SK-N-SH treated with all-trans-retinoic acid at 6 μM for 48 hours (cell line): ENCODE data around the gene FOXE3.

Source experiments
- ATAC-seq: fragments of 200-7000 bp; cut with Tn5 transposase; 3 replicates; pipeline ENCODE4 v1.9.1; 2020; ENCODE audit warnings: mild to moderate bottlenecking, moderate library complexity
- ARNTL ChIP-seq: fragments of 450-650 bp; formaldehyde crosslinking; IDR thresholded peaks from 2 replicates; pipeline ENCODE4 v1.5.0; 2020; ENCODE audit warnings: low read depth, mild to moderate bottlenecking, moderate library complexity, borderline replicate concordance
- BACH2 ChIP-seq: fragments of 250-450 bp; sonication (Bioruptor Pico); IDR thresholded peaks from 2 replicates; pipeline ENCODE4 v1.9.0; 2021; ENCODE audit warnings: mild to moderate bottlenecking, borderline replicate concordance
- CSDC2 ChIP-seq: fragments of 250-450 bp; sonication (Bioruptor Pico); IDR thresholded peaks from 2 replicates; pipeline ENCODE4 v1.5.0; 2020; ENCODE audit warnings: mild to moderate bottlenecking, moderate library complexity
- CSRNP3 ChIP-seq: fragments of 250-450 bp; sonication (Bioruptor Pico); IDR thresholded peaks from 2 replicates; pipeline ENCODE4 v1.5.1; 2021; ENCODE audit warnings: mild to moderate bottlenecking, moderate library complexity
- GLIS3 ChIP-seq: fragments of 250-450 bp; sonication (Bioruptor Pico); IDR thresholded peaks from 2 replicates; pipeline ENCODE4 v1.5.0; 2020; ENCODE audit warnings: mild to moderate bottlenecking, moderate library complexity
- ISL1 ChIP-seq: fragments of 250-450 bp; sonication (Bioruptor Pico); IDR thresholded peaks from 2 replicates; pipeline ENCODE4 v2.1.2; 2022; ENCODE audit warnings: mild to moderate bottlenecking, moderate library complexity
- OSR1 ChIP-seq: fragments of 250-450 bp; sonication (Bioruptor Pico); IDR thresholded peaks from 2 replicates; pipeline ENCODE4 v1.8.0; 2022; ENCODE audit warnings: moderate library complexity, mild to moderate bottlenecking, inconsistent platforms
- PATZ1 ChIP-seq: fragments of 250-450 bp; sonication (Bioruptor Pico); IDR thresholded peaks from 2 replicates; pipeline ENCODE4 v1.8.0; 2020; ENCODE audit warnings: mild to moderate bottlenecking, moderate library complexity, borderline replicate concordance
- TCF4 ChIP-seq: fragments of 250-450 bp; sonication (Bioruptor Pico); IDR thresholded peaks from 2 replicates; pipeline ENCODE4 v1.8.0; 2021; ENCODE audit warnings: mild to moderate bottlenecking, moderate library complexity, borderline replicate concordance
- TOX ChIP-seq: fragments of 250-450 bp; sonication (Bioruptor Pico); IDR thresholded peaks from 2 replicates; pipeline ENCODE4 v1.8.0; 2021; ENCODE audit warnings: mild to moderate bottlenecking, moderate library complexity, borderline replicate concordance
- TSHZ2 ChIP-seq: fragments of 250-450 bp; sonication (Bioruptor Pico); IDR thresholded peaks from 2 replicates; pipeline ENCODE4 v1.5.0; 2020; ENCODE audit warnings: mild to moderate bottlenecking, moderate library complexity
- ZC3H10 ChIP-seq: fragments of 250-450 bp; sonication (Bioruptor Pico); IDR thresholded peaks from 2 replicates; pipeline ENCODE4 v1.5.1; 2021; ENCODE audit warnings: mild to moderate bottlenecking, moderate library complexity
- ZFP3 ChIP-seq: fragments of 250-450 bp; sonication (Bioruptor Pico); IDR thresholded peaks from 2 replicates; pipeline ENCODE4 v1.5.0; 2020; ENCODE audit warnings: mild to moderate bottlenecking, moderate library complexity
- ZFP30 ChIP-seq: fragments of 450-650 bp; formaldehyde crosslinking; IDR thresholded peaks from 2 replicates; pipeline ENCODE4 v1.5.0; 2022; ENCODE audit warnings: mild to moderate bottlenecking, moderate library complexity
- ZNF565 ChIP-seq: fragments of 450-650 bp; formaldehyde crosslinking; conservative IDR thresholded peaks from 2 replicates; pipeline ENCODE4 v1.5.0; 2020; ENCODE audit warnings: low read depth, mild to moderate bottlenecking, moderate library complexity
- ZNF8 ChIP-seq: fragments of 450-650 bp; formaldehyde crosslinking; IDR thresholded peaks from 2 replicates; pipeline ENCODE4 v1.5.0; 2020; ENCODE audit warnings: mild to moderate bottlenecking, moderate library complexity
- TF ChIP-seq, protein P1 (sequence below): fragments of 250-450 bp; sonication (Bioruptor Pico); IDR thresholded peaks from 2 replicates; pipeline ENCODE4 v1.8.0; 2021; ENCODE audit warnings: low read depth, mild to moderate bottlenecking, moderate library complexity, borderline replicate concordance

The FOXE3 gene

DNA sequence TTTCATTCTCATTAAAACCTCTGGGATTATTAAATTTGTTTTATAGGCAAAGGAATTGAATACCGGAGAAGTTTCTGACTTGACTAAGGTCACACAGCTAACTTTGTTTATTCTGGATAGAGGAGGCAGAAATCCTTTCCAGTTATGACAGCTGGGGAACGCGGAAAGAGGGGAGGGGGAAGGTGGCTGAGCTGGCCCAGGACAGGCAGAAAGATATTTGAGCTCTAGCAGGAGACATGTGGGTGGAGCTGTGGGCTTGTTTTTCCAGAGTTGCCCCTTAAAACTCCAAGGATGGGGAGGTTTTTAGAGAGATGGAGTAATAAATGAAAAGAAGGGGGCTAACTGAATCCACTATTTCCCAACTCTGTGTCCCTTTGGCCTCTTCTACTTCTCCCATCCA lies 49.5 kb downstream of the FOXE3 start:
- TF ChIP-seq ZFP3 (CRISPR knock-in tag) (no peak), ARNTL (no peak), CSDC2 (CRISPR knock-in tag) (no peak), ZNF565 (CRISPR knock-in tag) (no peak), ISL1 (CRISPR knock-in tag) (no peak), ZFP30 (CRISPR knock-in tag) (no peak), ZNF8 (CRISPR knock-in tag) (no peak), BACH2 (CRISPR knock-in tag) (no peak), CSRNP3 (CRISPR knock-in tag) (no peak), GLIS3 (no peak), TCF4 (no peak), ZC3H10 (CRISPR knock-in tag) (no peak), TSHZ2 (CRISPR knock-in tag) (no peak), PATZ1 (CRISPR knock-in tag) (no peak), TOX (CRISPR knock-in tag) (no peak), OSR1 (no peak)
- TF ChIP-seq, protein P1, sequence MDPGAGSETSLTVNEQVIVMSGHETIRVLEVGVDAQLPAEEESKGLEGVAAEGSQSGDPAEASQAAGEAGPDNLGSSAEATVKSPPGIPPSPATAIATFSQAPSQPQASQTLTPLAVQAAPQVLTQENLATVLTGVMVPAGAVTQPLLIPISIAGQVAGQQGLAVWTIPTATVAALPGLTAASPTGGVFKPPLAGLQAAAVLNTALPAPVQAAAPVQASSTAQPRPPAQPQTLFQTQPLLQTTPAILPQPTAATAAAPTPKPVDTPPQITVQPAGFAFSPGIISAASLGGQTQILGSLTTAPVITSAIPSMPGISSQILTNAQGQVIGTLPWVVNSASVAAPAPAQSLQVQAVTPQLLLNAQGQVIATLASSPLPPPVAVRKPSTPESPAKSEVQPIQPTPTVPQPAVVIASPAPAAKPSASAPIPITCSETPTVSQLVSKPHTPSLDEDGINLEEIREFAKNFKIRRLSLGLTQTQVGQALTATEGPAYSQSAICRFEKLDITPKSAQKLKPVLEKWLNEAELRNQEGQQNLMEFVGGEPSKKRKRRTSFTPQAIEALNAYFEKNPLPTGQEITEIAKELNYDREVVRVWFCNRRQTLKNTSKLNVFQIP: no peak
- ATAC-seq: no peak
